H9 (cell line): ENCODE data around the gene SNX15. TPM values are rescaled to one million over a fixed set of nuclear protein-coding genes. Genes with fewer than 3 reads are reported as not detected.

Source experiments
- DNase-seq: peaks from one replicate; pipeline ENCODE4 v3.0.0-alpha.2; 2017
- H2AFZ ChIP-seq: one replicate; pipeline ENCODE4 v1.6.1; 2013; ENCODE audit warnings: mild to moderate bottlenecking, low read length, control low read depth, moderate library complexity
- H2AK5ac ChIP-seq: 2 replicates; pipeline ENCODE4 v1.6.1; 2013; ENCODE audit warnings: low read length, control low read depth, mixed read lengths; ENCODE audit not compliant: insufficient read length
- H2BK120ac ChIP-seq: one replicate; pipeline ENCODE4 v1.6.1; 2013; ENCODE audit warnings: low read depth, mild to moderate bottlenecking, low read length, control low read depth, inconsistent platforms; ENCODE audit not compliant: poor library complexity, severe bottlenecking
- H2BK12ac ChIP-seq: 2 replicates; pipeline ENCODE4 v1.6.1; 2013; ENCODE audit warnings: low read length, control low read depth, mixed read lengths, low read depth; ENCODE audit not compliant: insufficient read length
- H2BK15ac ChIP-seq: 2 replicates; pipeline ENCODE4 v1.6.1; 2013; ENCODE audit warnings: low read depth, low read length, control low read depth
- H2BK20ac ChIP-seq: one replicate; pipeline ENCODE4 v1.6.1; 2013; ENCODE audit warnings: low read depth, mild to moderate bottlenecking, low read length, control low read depth, inconsistent platforms; ENCODE audit not compliant: poor library complexity, severe bottlenecking
- H2BK5ac ChIP-seq: 2 replicates; pipeline ENCODE4 v1.6.1; 2013; ENCODE audit warnings: low read length, control low read depth, mixed read lengths; ENCODE audit not compliant: insufficient read length
- H3K14ac ChIP-seq: 2 replicates; pipeline ENCODE4 v1.6.1; 2013; ENCODE audit warnings: low read length, control low read depth; ENCODE audit not compliant: insufficient read depth
- H3K18ac ChIP-seq: 2 replicates; pipeline ENCODE4 v1.6.1; 2013; ENCODE audit warnings: low read depth, mild to moderate bottlenecking, mixed read lengths, low read length, control low read depth; ENCODE audit not compliant: insufficient read length
- H3K23ac ChIP-seq: 2 replicates; pipeline ENCODE4 v1.6.1; 2013; ENCODE audit warnings: low read length, control low read depth, mixed read lengths, low read depth; ENCODE audit not compliant: insufficient read length
- H3K23me2 ChIP-seq: 2 replicates; pipeline ENCODE4 v1.6.1; 2013; ENCODE audit warnings: low read depth, mild to moderate bottlenecking, mixed read lengths, low read length, control low read depth; ENCODE audit not compliant: insufficient read length, poor library complexity, severe bottlenecking
- H3K27ac ChIP-seq: 2 replicates; pipeline ENCODE4 v1.5.1; 2013; ENCODE audit warnings: low read length, control low read depth, mixed read lengths, low read depth; ENCODE audit not compliant: insufficient read length
- H3K27me3 ChIP-seq: 2 replicates; pipeline ENCODE4 v1.6.1; 2013; ENCODE audit warnings: low read length, control low read depth, inconsistent platforms; ENCODE audit not compliant: insufficient read depth
- H3K4ac ChIP-seq: 2 replicates; pipeline ENCODE4 v1.6.1; 2013; ENCODE audit warnings: low read depth, mild to moderate bottlenecking, control low read depth, inconsistent platforms, low read length, moderate library complexity
- H3K4me1 ChIP-seq: 2 replicates; pipeline ENCODE4 v1.6.1; 2013; ENCODE audit warnings: low read length, control low read depth, inconsistent platforms; ENCODE audit not compliant: insufficient read depth
- H3K4me2 ChIP-seq: 2 replicates; pipeline ENCODE4 v1.6.1; 2013; ENCODE audit warnings: low read length, control low read depth, mixed read lengths; ENCODE audit not compliant: insufficient read length, insufficient read depth
- H3K56ac ChIP-seq: 2 replicates; pipeline ENCODE4 v1.6.1; 2013; ENCODE audit warnings: low read depth, mild to moderate bottlenecking, mixed read lengths, low read length, control low read depth; ENCODE audit not compliant: insufficient read length
- H3K79me1 ChIP-seq: 2 replicates; pipeline ENCODE4 v1.6.1; 2013; ENCODE audit warnings: low read depth, mild to moderate bottlenecking, moderate library complexity, low read length, control low read depth, inconsistent platforms; ENCODE audit not compliant: insufficient read depth, poor library complexity, severe bottlenecking
- H3K79me2 ChIP-seq: 2 replicates; pipeline ENCODE4 v1.6.1; 2013; ENCODE audit warnings: low read length, control low read depth, inconsistent platforms; ENCODE audit not compliant: insufficient read depth
- H3K9ac ChIP-seq: 2 replicates; pipeline ENCODE4 v1.6.1; 2013; ENCODE audit warnings: low read length, control low read depth, mixed read lengths; ENCODE audit not compliant: insufficient read length; ENCODE audit errors: extremely low read depth
- H3K9me3 ChIP-seq: one replicate; pipeline ENCODE4 v1.6.1; 2013; ENCODE audit warnings: low read depth, low read length, inconsistent platforms; ENCODE audit not compliant: control insufficient read depth
- H3T11ph ChIP-seq: one replicate; pipeline ENCODE4 v1.6.1; 2013; ENCODE audit warnings: mild to moderate bottlenecking, low read length, control low read depth, inconsistent platforms
- H4K20me1 ChIP-seq: one replicate; pipeline ENCODE4 v1.6.1; 2013; ENCODE audit not compliant: control insufficient read depth, insufficient read length, insufficient read depth
- H4K5ac ChIP-seq: 2 replicates; pipeline ENCODE4 v1.6.1; 2013; ENCODE audit warnings: low read depth, mild to moderate bottlenecking, mixed read lengths, low read length, control low read depth; ENCODE audit not compliant: insufficient read length
- H4K8ac ChIP-seq: replicated peaks from 2 replicates; pipeline ENCODE4 v1.6.1; 2013; ENCODE audit warnings: low read length, control low read depth, mixed read lengths, low read depth; ENCODE audit not compliant: insufficient read length
- H4K91ac ChIP-seq: 2 replicates; pipeline ENCODE4 v1.6.1; 2013; ENCODE audit warnings: low read depth, mild to moderate bottlenecking, moderate library complexity, mixed read lengths, low read length, control low read depth; ENCODE audit not compliant: insufficient read length
- H3K27ac Mint-ChIP-seq, 3 experiments: 2 replicates in 2 of 3; 3 replicates in 1 of 3; pipeline ENCODE4 v1.8.0; 2020 to 2021; ENCODE audit warnings: mixed read lengths in 3 of 3, mild to moderate bottlenecking in 1 of 3, moderate library complexity in 1 of 3
- H3K27me3 Mint-ChIP-seq: 2 replicates; pipeline ENCODE4 v1.8.0; 2021; ENCODE audit warnings: low read depth, mild to moderate bottlenecking, moderate library complexity, mixed read lengths
- H3K36me3 Mint-ChIP-seq, 3 experiments: 2 replicates in 2 of 3; 3 replicates in 1 of 3; pipeline ENCODE4 v1.8.0; 2020 to 2021; ENCODE audit warnings: low read depth in 3 of 3, mixed read lengths in 3 of 3; ENCODE audit not compliant: insufficient read depth in 1 of 3
- H3K4me1 Mint-ChIP-seq, 2 experiments: 2 replicates each; pipeline ENCODE4 v1.8.0; 2020; ENCODE audit warnings: mixed read lengths in 2 of 2
- H3K4me3 Mint-ChIP-seq, 2 experiments: 2 replicates in 1 of 2; 3 replicates in 1 of 2; pipeline ENCODE4 v1.8.0; 2020 to 2021; ENCODE audit warnings: mild to moderate bottlenecking in 2 of 2, mixed read lengths in 2 of 2, moderate library complexity in 1 of 2
- H3K9me3 Mint-ChIP-seq, 2 experiments: 2 replicates in 1 of 2; 3 replicates in 1 of 2; pipeline ENCODE4 v1.8.0; 2020; ENCODE audit warnings: mild to moderate bottlenecking in 2 of 2, mixed read lengths in 2 of 2, moderate library complexity in 1 of 2
- CTCF ChIP-seq: fragments of 200-600 bp; sonication (generic); conservative IDR thresholded peaks from 3 replicates; pipeline ENCODE4 v1.8.0; 2021; ENCODE audit warnings: antibody characterized with exemption, mild to moderate bottlenecking
- WGBS: extraction: QIAGEN DNeasy Blood & Tissue Kit; methylation state at CpG from one replicate; pipeline ENCODE4 v1.1.7; 2013; ENCODE audit warnings: missing lambda C conversion rate, low lambda C conversion rate, mixed read lengths; ENCODE audit not compliant: insufficient read length; ENCODE audit errors: extremely low coverage; 5-methylcytosine and 5-hydroxymethylcytosine counted together
- total RNA-seq: library from RNA; stranded (reverse); gene quantifications from 2 replicates; pipeline ENCODE4 v1.2.1, GENCODE V29; 2021

The SNX15 gene
- total RNA-seq, 1 experiment from 2014 or later: 24.3 TPM

- H3K4me2 ChIP-seq: no peak overlapping the region
- H2BK120ac ChIP-seq: no peak overlapping the region
- WGBS: no CpG with 5 or more reads among the region's 4 CpGs
- H3T11ph ChIP-seq: no peak overlapping the region
- no peak overlapping the region for H3K4ac ChIP-seq
- H2BK5ac ChIP-seq: no peak overlapping the region
- H3K23ac ChIP-seq: no peak overlapping the region
- Mint-ChIP-seq H3K4me3 (peak overlapping the region; percentile 30 to 68), H3K27me3 (no peaks in the 10 kb centered on the region), H3K27ac (peak overlapping the region; percentile 92 to 98 (median 95)), H3K9me3 (no peaks in the 10 kb centered on the region), H3K36me3 (no peaks in the 10 kb centered on the region), H3K4me1 (peaks cover 21 to 31% of the 10 kb centered on the region in 2 experiments)
- no peak overlapping the region for H3K27ac ChIP-seq
- peak overlapping the region; percentile 86 for H4K91ac ChIP-seq
- H3K9me3 ChIP-seq: no peaks in the 10 kb centered on the region
- H3K23me2 ChIP-seq: no peaks in the 10 kb centered on the region
- H3K4me1 ChIP-seq: peaks cover 6% of the 10 kb centered on the region; the same call in 1 of the 2 replicates
- H3K79me1 ChIP-seq: no peaks in the 10 kb centered on the region
- peak overlapping the region; percentile 72; the same call in 1 of the 2 replicates for H3K14ac ChIP-seq
- no peak overlapping the region for H4K8ac ChIP-seq
- no peak overlapping the region for H2BK12ac ChIP-seq
- no peak overlapping the region for H2BK20ac ChIP-seq
- H3K18ac ChIP-seq: peak overlapping the region; percentile 69
- DNase-seq: peak; percentile 82
- no peak overlapping the region for H4K5ac ChIP-seq
- no peak overlapping the region for H3K9ac ChIP-seq
- no peaks in the 10 kb centered on the region for H3K27me3 ChIP-seq
- H2AFZ ChIP-seq: no peak overlapping the region
- H3K79me2 ChIP-seq: no peaks in the 10 kb centered on the region
- no peak for TF ChIP-seq CTCF
- H4K20me1 ChIP-seq: no peaks in the 10 kb centered on the region
- no peak overlapping the region for H3K56ac ChIP-seq
- no peak overlapping the region for H2BK15ac ChIP-seq
- no peak overlapping the region for H2AK5ac ChIP-seq
Observed at GRCh38 chr11:65066805-65067291, 39.6 kb downstream of the SNX15 start.
